Uterus (tissue), 4 donors: ENCODE data around the gene MTHFD2L. TPM values are rescaled to one million over a fixed set of nuclear protein-coding genes. Genes with fewer than 3 reads are reported as not detected.

Experiments used
- DNase-seq, 2 donors: peaks; one replicate each; pipeline ENCODE4 v3.0.0-alpha.2; 2019 to 2020
- H3K27ac ChIP-seq, 2 donors: fragments of 200-600 bp; sonication (generic); 1 replicate in 1 of 2; 2 replicates in 1 of 2; pipeline ENCODE4 v1.5.1; 2016 to 2018
- H3K27me3 ChIP-seq, 2 donors: fragments of 200-600 bp; sonication (generic); one replicate each; pipeline ENCODE4 v1.5.1; 2018 to 2019; ENCODE audit warnings: control low read depth in 1 of 2
- H3K36me3 ChIP-seq, 2 donors: fragments of 200-600 bp; sonication (generic); one replicate each; pipeline ENCODE4 v1.5.1; 2019; ENCODE audit warnings: control low read depth in 1 of 2
- H3K4me1 ChIP-seq, 2 donors: fragments of 200-600 bp; sonication (generic); one replicate each; pipeline ENCODE4 v1.5.1; 2018 to 2019; ENCODE audit warnings: control low read depth in 1 of 2
- H3K4me3 ChIP-seq, 2 donors: fragments of 200-600 bp; sonication (generic); 1 replicate in 1 of 2; 2 replicates in 1 of 2; pipeline ENCODE4 v1.5.1; 2018 to 2019; ENCODE audit warnings: mild to moderate bottlenecking in 1 of 2
- H3K9me3 ChIP-seq, 2 donors: fragments of 200-600 bp; sonication (generic); one replicate each; pipeline ENCODE4 v1.5.1; 2019; ENCODE audit warnings: control low read depth in 1 of 2
- POLR2A ChIP-seq, 2 donors: fragments of 450-650 bp; IDR thresholded peaks; one replicate each; pipeline ENCODE4 v1.6.1; 2016; ENCODE audit warnings: antibody characterized with exemption in 2 of 2, mild to moderate bottlenecking in 1 of 2, moderate library complexity in 1 of 2
- intact Hi-C: fragments of 100-400 bp; cut with DNase I; formaldehyde crosslinking; loops from one replicate; pipeline ENCODE4 v1.15.1; 2023; ENCODE audit warnings: low total_unique reads
- total RNA-seq, 4 donors: library from RNA; depleted of rRNA in 3 of 4; stranded (reverse); fragments of >200 nt in 3 of 4; gene quantifications; one replicate each; pipeline versions ENCODE4 v1.1.0 to v1.2.4, GENCODE V29; 2014 to 2023
- TF ChIP-seq, protein P1 (sequence below), 4 experiments: fragments of 200-600 bp in 2 of 4; fragments of 450-650 bp in 2 of 4; sonication (generic) in 2 of 4; IDR thresholded peaks; one replicate each; pipeline ENCODE4 v1.5.1; 2016 to 2019; ENCODE audit warnings: antibody characterized with exemption in 4 of 4, mild to moderate bottlenecking in 2 of 4, moderate library complexity in 1 of 4
- donor health status: DM: yes; HTN: yes; CAD: no.

MTHFD2L gene
- total RNA-seq, 4 donors from 2014 or later, result 2.4 to 32.5 (median 12.9) TPM

DNA sequence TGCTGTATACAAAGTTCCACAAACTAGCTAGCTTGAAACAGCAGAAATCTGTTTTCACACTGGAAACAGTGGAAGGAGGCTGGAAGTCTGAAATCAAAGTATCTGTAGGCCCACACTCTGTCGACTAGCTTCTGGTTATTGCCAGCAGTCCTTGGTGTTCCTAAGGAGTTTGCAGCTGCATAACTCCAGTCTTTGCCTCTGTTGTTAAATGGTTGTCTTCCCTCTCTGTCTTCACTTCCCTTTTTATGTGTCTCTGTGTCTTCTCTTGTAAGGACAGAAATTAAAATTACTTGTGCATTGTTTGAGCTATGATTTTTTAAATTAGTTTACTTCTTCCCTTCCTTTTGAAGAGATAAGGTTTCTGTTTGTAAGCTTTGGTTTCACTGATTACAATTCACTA, 8.2 kb downstream of the MTHFD2L start:
- Histone ChIP-seq H3K36me3 (no peaks in the 10 kb centered on the region), H3K4me3 (no peak overlapping the region), H3K4me1 (no peaks in the 10 kb centered on the region), H3K27me3 (no peaks in the 10 kb centered on the region), H3K9me3 (no peaks in the 10 kb centered on the region), H3K27ac (no peak overlapping the region)
- intact Hi-C loops, result no loop called here
- no peak for DNase-seq
- TF ChIP-seq, protein P1, sequence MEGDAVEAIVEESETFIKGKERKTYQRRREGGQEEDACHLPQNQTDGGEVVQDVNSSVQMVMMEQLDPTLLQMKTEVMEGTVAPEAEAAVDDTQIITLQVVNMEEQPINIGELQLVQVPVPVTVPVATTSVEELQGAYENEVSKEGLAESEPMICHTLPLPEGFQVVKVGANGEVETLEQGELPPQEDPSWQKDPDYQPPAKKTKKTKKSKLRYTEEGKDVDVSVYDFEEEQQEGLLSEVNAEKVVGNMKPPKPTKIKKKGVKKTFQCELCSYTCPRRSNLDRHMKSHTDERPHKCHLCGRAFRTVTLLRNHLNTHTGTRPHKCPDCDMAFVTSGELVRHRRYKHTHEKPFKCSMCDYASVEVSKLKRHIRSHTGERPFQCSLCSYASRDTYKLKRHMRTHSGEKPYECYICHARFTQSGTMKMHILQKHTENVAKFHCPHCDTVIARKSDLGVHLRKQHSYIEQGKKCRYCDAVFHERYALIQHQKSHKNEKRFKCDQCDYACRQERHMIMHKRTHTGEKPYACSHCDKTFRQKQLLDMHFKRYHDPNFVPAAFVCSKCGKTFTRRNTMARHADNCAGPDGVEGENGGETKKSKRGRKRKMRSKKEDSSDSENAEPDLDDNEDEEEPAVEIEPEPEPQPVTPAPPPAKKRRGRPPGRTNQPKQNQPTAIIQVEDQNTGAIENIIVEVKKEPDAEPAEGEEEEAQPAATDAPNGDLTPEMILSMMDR (IDR thresholded peaks at IDR 0.05), result no peak
- no peak for TF ChIP-seq POLR2A (IDR thresholded peaks at IDR 0.05)

DNA sequence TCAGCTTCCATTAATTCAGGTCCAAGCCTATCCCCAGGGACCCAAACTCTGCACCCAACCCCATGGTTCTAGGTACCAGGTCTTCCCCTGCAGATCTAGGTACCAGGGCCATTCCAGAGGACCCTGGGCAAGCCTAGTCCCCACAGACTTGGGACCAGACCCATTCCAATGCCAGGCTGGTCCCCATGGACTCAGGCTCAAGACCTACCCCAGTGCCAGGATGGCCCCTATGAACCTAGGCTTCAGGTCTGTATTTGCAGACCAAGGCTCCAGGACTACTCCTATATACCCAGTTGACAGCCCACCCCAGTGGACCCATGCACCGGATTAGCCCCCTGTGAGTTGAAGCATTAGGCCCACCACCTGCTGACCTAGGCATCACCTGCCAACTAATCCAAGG, 8.9 kb downstream of the MTHFD2L start:
- intact Hi-C loops, result no loop called here
- no peak for DNase-seq
- no peaks in the 10 kb centered on the region for H3K27me3 ChIP-seq

DNA sequence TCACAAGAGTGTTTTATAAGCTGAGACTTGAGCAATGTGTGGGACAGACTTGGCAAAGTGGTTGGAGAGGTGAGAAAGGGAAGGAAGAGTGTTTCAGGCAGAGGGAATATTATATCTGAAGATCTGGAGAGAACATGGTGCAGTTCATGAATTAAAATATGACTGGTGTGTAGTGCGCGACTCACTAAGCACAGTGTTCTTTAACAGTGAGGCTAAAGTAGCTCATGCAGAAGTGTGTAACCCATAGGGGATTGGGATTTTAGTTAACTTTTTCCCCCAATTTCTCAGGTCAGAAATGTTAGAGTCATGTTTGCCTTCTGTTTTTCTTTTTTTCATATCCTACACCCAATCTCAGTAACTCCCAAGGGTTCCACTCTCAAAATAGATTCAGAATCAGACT, 9.7 kb downstream of the MTHFD2L start:
- no peak for TF ChIP-seq POLR2A (IDR thresholded peaks at IDR 0.05)
- TF ChIP-seq, protein P1 (IDR thresholded peaks at IDR 0.05), result no peak
- Histone ChIP-seq H3K4me3 (no peak overlapping the region), H3K27me3 (no peaks in the 10 kb centered on the region), H3K36me3 (no peaks in the 10 kb centered on the region), H3K9me3 (no peaks in the 10 kb centered on the region), H3K27ac (no peak overlapping the region), H3K4me1 (no peaks in the 10 kb centered on the region)
- no peak for DNase-seq
- intact Hi-C loops, result no loop called here

More for the DNA sequence above, 8.9 kb downstream of the MTHFD2L start:
- Histone ChIP-seq H3K4me3 (no peak overlapping the region), H3K27ac (no peak overlapping the region), H3K9me3 (no peaks in the 10 kb centered on the region), H3K4me1 (no peaks in the 10 kb centered on the region), H3K36me3 (no peaks in the 10 kb centered on the region)
- TF ChIP-seq, protein P1 (IDR thresholded peaks at IDR 0.05), result no peak
- TF ChIP-seq POLR2A (IDR thresholded peaks at IDR 0.05), result no peak

DNA sequence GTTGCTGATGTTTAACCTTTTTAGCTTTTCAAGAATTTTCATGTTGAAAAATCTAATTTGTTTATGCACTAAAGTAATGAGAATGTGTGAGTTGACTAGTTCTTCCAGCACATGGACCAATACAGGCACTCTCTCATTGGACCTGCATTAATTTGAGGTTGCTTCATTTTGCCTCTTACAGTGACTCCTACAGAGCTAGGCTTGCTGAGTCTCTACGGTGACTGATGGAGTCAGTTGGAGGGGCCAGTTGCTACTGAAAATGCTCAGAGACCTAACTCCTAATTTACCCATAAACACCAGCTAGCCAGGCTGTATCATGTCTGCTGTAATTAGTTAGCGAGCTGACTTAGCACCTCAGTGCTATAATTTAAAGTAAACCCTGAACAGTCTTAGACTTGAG, 10.9 kb downstream of the MTHFD2L start:
- intact Hi-C loops, result no loop called here
- Histone ChIP-seq H3K4me1 (no peaks in the 10 kb centered on the region), H3K27me3 (no peaks in the 10 kb centered on the region), H3K9me3 (no peaks in the 10 kb centered on the region), H3K27ac (no peak overlapping the region), H3K4me3 (no peak overlapping the region), H3K36me3 (no peaks in the 10 kb centered on the region)
- DNase-seq, result no peak
- TF ChIP-seq, protein P1 (IDR thresholded peaks at IDR 0.05), result no peak
- no peak for TF ChIP-seq POLR2A (IDR thresholded peaks at IDR 0.05)

DNA sequence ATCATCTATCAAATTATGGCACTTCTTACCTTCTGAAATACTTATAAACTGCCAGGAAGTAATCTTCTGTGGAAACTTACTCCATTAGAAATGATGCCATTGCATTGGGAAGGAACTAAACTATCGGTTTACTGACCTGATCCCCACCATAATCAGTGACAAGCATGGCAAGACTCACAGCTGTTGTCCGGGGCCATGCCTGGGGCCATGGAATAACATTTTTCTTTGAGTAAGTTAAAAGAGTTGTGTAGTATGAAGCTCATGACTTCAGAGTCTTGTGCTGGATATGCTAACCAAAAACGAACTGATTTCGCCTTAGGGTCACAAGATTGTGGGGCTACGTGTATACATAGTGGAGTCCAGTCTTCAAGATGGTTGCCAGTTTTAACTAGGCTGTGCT, 15.4 kb downstream of the MTHFD2L start:
- intact Hi-C loops, result no loop called here
- Histone ChIP-seq H3K9me3 (no peaks in the 10 kb centered on the region), H3K4me1 (no peaks in the 10 kb centered on the region), H3K36me3 (no peaks in the 10 kb centered on the region), H3K27ac (no peak overlapping the region), H3K4me3 (no peak overlapping the region), H3K27me3 (no peaks in the 10 kb centered on the region)
- TF ChIP-seq, protein P1 (IDR thresholded peaks at IDR 0.05), result no peak
- no peak for TF ChIP-seq POLR2A (IDR thresholded peaks at IDR 0.05)
- DNase-seq, result no peak
